Ishikawa (cell line): ENCODE results near the gene SLC6A3.

Experiments used
- CEBPB ChIP-seq: IDR thresholded peaks from 2 replicates; pipeline ENCODE4 v1.6.1; 2012
- CREB1 ChIP-seq: IDR thresholded peaks from 2 replicates; pipeline ENCODE4 v1.6.1; 2012; ENCODE audit warnings: low read depth
- EGR1 ChIP-seq: IDR thresholded peaks from 2 replicates; pipeline ENCODE4 v1.6.1; 2012
- EP300 ChIP-seq: IDR thresholded peaks from 2 replicates; pipeline ENCODE4 v1.6.1; 2012; ENCODE audit warnings: borderline replicate concordance
- FOXM1 ChIP-seq: IDR thresholded peaks from 2 replicates; pipeline ENCODE4 v1.6.1; 2012; ENCODE audit warnings: low read depth, borderline replicate concordance
- NFIC ChIP-seq: IDR thresholded peaks from 2 replicates; pipeline ENCODE4 v1.6.1; 2012
- RAD21 ChIP-seq: IDR thresholded peaks from 2 replicates; pipeline ENCODE4 v1.6.1; 2012; ENCODE audit warnings: low read depth
- REST ChIP-seq: IDR thresholded peaks from 2 replicates; pipeline ENCODE4 v1.6.1; 2012; ENCODE audit warnings: low read depth, mild to moderate bottlenecking
- TAF1 ChIP-seq: IDR thresholded peaks from 2 replicates; pipeline ENCODE4 v1.6.1; 2012; ENCODE audit warnings: low read depth, mild to moderate bottlenecking
- TCF12 ChIP-seq: IDR thresholded peaks from 2 replicates; pipeline ENCODE4 v1.6.1; 2012; ENCODE audit warnings: low read depth
- TEAD4 ChIP-seq: IDR thresholded peaks from 2 replicates; pipeline ENCODE4 v1.6.1; 2012
- USF1 ChIP-seq: IDR thresholded peaks from 2 replicates; pipeline ENCODE4 v1.6.1; 2012
- YY1 ChIP-seq: IDR thresholded peaks from 2 replicates; pipeline ENCODE4 v1.6.1; 2012; ENCODE audit warnings: low read depth
- ZBTB7A ChIP-seq: IDR thresholded peaks from 2 replicates; pipeline ENCODE4 v1.6.1; 2012; ENCODE audit warnings: low read depth
- TF ChIP-seq, protein P1 (sequence below): IDR thresholded peaks from 2 replicates; pipeline ENCODE4 v1.6.1; 2012

SLC6A3 gene

DNA sequence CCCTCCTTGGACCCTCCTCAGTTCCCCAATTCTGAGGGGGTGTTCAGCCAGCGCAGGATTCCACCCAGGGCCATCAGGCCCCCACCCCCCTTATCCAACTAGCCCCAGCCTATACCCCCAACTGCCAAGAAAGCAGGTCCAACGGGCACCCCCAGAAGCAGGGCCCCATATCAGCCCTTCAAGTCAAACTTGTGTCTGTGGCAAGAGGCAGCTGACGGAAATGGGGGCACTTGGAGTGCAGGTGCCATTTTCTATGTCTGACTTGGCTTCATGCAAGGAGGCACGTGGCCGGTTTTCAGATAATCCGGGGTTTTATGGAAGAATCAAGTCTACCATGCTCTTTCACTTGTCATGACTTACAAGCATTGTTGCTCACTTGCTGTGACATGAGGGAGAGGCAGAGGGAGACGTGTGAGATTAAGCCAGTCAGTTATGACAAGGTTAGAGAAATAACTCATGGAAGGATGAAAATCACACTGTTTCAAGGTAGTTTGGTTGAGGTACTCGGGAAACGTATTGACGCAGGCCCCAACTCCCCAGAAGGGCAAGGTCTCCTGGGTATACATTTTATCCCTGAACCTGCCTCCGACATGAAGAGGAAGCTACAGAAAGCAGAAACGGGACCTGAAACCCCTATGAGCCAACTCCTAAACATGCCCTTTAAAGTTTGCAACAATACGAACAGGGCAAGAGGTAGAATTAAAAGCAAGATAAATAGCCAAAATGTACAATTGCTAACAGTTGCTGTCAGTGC lies 73.8 kb downstream of the SLC6A3 start:
- no peak for TF ChIP-seq ZBTB7A
- TF ChIP-seq TCF12: no peak
- no peak for TF ChIP-seq YY1

GRCh38 chr5:1370006-1370405 lies 75.2 kb downstream of the SLC6A3 start:
- TF ChIP-seq TAF1 (no peak), EP300 (no peak), CEBPB (no peak), TEAD4 (no peak), REST (no peak), TCF12 (no peak), FOXM1 (no peak)
- TF ChIP-seq, protein P1, sequence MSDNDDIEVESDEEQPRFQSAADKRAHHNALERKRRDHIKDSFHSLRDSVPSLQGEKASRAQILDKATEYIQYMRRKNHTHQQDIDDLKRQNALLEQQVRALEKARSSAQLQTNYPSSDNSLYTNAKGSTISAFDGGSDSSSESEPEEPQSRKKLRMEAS: no peak

DNA sequence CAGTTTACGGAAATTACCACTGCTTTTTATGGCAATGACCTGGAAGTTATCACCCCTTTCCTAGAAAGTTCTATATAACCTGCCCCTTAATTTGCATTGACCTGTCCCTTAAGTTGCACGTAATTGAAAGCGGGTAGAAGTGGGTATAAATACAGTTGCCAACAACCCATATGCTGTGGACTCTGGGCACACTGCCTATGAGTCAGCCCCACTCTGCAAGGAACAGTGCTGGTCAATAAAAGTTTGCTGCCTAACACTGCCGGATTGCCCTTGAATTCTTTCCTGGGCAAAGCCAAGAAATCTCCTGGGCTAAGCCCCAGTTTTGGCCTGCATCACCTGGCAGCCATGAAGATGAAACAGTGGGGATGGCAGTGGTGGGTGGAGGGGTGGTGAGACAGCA lies 76.5 kb downstream of the SLC6A3 start:
- no peak for TF ChIP-seq CREB1
- TF ChIP-seq NFIC: no peak
- no peak for TF ChIP-seq REST
- TF ChIP-seq USF1: no peak
- TF ChIP-seq TAF1: no peak
- no peak for TF ChIP-seq EP300
- TF ChIP-seq, protein P1: no peak
- no peak for TF ChIP-seq TCF12
- no peak for TF ChIP-seq TEAD4
- no peak for TF ChIP-seq FOXM1

- TF ChIP-seq USF1: no peak
- no peak for TF ChIP-seq FOXM1
- TF ChIP-seq YY1: no peak
- no peak for TF ChIP-seq ZBTB7A
- no peak for TF ChIP-seq EGR1
- no peak for TF ChIP-seq TEAD4
- TF ChIP-seq NFIC: no peak
- TF ChIP-seq, protein P1: no peak
- TF ChIP-seq CEBPB: no peak
- TF ChIP-seq TAF1: no peak
Measured at GRCh38 chr5:1368236-1368635, 77.0 kb downstream of the SLC6A3 start.

DNA sequence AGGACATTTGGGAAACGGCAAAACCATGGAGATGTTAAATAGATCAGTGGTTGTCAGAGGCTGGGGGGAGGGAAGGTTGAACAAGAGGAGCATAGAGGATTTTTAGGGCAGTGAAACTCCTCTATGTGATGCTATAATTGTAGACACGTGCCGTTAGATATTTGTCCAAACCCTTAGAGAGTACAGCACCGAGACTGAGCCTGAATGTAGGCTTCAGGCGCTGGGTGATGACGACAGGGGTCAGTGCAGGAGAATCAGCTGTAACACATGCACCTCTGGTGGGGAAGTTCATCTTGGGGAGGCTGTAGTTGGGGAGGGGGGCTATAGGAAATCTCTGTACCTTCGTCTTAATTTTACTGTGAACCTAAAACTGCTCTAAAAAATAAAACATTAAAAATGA lies 78.1 kb downstream of the SLC6A3 start:
- no peak for TF ChIP-seq FOXM1
- no peak for TF ChIP-seq NFIC
- no peak for TF ChIP-seq RAD21
- TF ChIP-seq ZBTB7A: no peak
- no peak for TF ChIP-seq REST
- TF ChIP-seq CREB1: no peak
- TF ChIP-seq TCF12: no peak
- no peak for TF ChIP-seq CEBPB
- TF ChIP-seq, protein P1: no peak
- no peak for TF ChIP-seq USF1
- TF ChIP-seq TEAD4: no peak
